GM21526 (cell line): ENCODE results near the gene TRMT61A.

Experiments
- ATAC-seq: cut with Tn5 transposase; IDR thresholded peaks from one replicate; pipeline ENCODE4 v1.9.1; 2021; ENCODE audit warnings: moderate library complexity; ENCODE audit not compliant: unreplicated experiment, low FRiP score

The TRMT61A gene

DNA sequence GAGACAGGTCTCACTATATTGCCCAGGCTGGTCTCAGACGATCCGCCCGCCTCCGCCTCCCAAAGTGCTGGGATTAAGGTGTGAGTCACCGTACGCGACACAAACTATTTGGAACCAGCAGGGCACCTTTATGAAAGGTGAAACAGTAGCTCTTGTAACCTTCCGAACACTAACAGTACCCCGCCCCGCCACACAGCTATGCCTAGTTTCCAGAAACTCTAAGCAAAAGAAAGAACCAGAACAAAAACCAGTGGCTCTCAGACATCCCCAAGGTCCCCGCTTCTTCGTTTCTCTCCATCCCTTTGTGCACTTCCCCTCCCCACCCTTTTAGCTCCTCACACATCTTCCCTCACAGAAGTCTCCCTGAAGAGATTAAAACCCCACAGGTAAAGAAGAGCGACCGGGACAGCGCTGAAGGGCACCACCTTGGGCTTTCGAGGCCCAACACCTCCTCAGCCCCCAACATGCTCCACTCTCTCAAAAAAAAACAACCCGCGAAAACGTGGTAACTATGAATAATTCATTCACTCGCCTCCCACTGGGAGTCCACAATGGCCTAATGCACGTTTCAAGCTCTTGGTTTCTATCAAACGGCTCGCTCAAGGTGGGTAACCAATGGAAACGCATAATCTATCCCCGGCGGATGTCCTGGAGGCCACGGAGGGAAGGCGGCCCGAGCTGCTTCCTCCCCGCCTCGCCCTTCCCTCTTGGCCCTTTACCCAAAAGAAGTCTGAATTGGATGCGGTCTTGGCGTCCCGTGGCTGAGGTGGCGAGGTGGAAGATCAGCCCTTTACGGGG lies 32.6 kb downstream of the TRMT61A start:
- ATAC-seq, result peak; percentile 10

DNA sequence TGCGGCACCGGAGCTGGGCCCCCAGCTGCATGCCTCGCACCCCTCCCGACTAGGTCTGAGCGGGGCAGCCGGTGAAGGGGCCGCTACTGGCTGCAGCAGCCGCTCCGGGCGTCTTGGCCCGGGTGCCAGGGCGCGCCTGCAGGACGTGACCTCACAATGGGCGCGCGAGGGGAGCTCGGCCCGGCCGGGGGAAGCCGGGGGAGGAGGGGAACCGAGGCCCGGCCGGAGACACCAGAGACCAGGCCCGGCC lies 33.1 kb downstream of the TRMT61A start:
- peak; percentile 25 for ATAC-seq

DNA sequence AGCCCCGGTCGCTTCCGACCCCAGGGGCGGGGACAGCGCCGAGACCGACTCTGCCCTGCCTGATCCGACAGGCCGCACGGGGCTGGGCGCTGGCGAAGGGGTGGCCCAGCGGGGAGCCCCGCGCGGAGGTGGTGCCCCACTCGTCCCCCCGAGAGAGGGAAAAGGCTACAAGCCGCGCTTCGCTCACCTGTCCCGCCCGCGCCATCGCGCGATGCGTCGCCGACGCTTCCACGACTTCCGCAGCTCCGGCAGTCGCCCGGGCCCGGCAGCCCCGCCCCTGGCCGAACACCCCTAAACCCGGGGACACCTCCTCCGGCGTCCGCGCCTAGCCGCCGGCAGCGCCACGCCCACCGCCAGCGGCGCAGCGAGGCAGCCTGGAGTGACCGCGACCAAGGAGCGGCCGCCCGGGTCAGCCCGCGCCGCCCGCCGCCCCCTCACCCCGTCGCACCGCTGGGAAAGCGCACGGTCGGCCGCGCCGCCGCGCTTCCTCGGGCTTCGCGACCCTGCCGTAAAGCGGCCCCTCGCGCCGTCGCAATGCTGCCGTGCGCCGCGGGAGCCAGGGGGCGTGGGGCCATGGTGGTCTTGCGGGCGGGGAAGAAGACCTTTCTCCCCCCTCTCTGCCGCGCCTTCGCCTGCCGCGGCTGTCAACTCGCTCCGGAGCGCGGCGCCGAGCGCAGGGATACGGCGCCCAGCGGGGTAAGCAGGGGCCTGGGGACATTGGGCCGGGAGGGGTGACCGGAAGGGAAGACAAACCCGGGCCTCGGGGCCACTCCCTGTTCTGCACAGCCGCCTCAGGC lies 33.6 kb downstream of the TRMT61A start, which contains the start of the genes BAG5 and COA8:
Gene BAG5 (minus strand): TSS at position 229 of the 797 bp plus-strand sequence. CDS start 1,493 bp downstream, outside the sequence.
Gene COA8 (plus strand): TSS at position 532 of the 797 bp plus-strand sequence. CDS start 42 bp downstream, at position 574.
- ATAC-seq, result peak; percentile 56

DNA sequence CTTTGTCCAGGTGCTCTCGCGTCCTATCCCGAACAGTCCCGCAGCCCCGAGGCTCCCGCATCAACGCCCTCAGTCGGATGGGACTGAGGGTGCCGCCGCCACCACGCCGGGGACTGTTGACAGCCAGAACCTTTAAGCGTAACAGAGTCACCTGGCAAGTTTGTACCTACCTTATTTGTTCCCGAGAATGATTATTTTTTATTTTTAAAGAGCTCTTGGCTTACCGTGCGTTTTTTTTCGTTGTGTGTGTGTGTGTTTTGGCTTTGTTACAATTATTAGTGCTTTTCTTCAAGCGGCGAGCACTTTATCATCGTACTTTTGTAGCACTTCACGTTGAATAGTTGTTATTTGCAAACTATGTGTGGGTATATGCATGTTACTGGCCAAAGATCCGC lies 34.2 kb downstream of the TRMT61A start:
- ATAC-seq, result no peak

DNA sequence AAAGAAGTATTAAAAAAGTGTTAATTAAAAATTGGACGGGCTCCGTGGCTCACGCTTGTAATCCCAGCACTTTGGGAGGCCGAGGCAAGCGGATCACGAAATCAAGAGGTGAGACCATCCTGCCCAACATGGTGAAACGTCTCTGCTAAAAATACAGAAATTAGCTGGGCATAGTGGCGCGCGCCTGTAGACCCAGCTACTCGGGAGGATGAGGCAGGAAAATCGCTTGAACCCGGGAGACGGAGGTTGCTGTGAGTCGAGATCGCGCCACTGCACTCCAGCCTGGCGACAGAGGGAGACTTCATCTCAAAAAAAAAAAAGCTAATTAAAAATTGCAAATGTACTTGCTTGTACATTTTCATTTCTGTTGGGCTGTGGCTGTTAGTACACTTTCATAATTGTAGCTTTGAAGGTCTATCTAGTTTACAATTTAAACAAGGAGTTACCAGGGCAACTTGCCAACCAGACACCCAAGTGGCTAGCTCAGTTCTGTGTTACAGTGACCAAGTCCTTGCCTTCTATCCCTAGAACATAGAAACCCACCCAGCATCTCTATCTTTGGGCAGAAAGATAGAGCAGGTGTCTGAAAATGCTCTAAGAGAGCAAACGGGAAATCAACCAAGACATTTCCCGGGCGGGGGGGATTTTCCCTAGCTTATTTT lies 35.0 kb downstream of the TRMT61A start:
- ATAC-seq, result no peak

DNA sequence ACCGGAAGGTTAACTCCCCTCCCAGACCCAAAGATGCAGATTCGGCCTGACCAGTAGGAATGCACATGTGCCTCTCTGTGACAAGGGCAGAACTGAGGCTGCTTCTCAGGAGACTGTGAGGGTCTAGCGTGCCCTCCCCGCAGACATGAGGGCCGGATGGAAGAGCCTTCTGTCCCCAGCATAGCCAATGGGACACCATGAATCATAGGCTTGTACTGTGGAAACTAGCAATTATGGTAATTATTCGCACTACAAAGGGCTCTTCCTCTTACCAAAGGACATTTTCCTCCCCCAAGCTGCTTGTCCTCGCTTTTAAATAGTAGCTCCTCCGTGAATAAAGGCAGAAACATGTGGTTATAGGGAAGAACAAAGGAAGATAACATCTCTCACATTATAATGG lies 40.0 kb downstream of the TRMT61A start:
- ATAC-seq, result no peak

DNA sequence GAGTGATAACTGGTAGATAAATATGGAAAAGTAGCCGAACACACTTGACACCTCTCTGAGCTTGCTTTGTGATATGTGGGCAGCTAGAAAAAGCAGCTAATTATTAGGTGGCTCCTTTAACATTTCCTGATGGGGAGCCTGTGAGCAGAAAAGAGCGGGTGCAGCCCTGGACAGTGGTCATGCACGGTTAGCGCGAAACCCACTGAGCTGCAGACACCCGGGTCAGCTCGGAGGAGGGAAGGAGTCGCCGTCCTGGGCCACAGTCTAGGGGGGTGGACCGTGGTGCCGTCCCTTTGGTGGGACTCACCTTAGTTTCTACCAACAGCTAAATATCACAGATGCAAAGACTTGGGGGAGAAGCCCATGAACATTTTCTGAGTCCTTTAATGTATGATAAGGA lies 40.4 kb downstream of the TRMT61A start:
- ATAC-seq, result no peak

DNA sequence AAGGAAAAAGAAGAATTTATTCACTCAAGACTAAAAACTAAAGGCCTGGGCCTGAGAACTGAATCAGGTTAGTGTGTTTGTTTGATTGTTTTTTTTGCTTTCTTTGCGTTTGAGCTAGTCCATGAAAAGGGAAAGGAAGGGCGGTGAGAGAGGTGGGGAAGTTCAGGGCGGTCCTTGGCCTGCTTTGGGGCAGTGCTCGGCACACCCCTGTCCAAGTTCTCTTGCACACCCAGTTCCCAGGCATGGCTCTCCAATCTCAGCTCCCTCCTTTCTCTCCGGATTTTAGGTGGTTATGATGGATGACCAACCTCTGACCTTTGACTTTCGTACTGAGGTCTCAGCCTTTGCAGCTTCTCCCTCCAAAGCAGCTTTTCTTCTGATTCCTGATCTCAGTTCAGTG lies 45.1 kb downstream of the TRMT61A start:
- ATAC-seq, result no peak

DNA sequence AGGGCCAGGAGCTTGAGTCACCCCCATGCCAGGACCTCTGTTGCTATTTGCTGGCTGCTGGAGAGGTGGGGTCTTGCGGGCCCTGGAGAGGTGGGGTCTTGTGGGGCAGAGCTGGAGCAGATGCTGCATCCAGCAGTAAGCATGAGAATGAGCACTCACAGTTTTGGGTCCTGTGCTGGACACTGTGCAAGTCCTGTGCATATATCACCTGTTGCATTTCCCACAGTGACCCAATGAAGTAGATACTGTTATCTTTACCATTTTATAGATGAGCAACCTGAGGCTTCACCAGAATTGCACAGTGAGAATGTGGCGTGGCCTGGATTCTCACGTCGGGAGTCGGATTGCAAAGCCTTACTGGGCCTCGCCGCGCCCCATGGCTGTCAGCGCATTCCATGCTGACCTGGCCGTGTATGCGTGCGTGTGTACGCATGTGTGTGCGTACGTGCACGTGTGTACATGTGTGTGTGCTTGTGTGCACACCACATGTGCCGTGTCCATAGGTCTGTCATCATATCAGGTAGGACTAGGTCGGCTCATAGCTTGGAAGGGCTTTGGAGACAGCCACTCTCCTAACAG lies 45.8 kb downstream of the TRMT61A start:
- ATAC-seq, result no peak

DNA sequence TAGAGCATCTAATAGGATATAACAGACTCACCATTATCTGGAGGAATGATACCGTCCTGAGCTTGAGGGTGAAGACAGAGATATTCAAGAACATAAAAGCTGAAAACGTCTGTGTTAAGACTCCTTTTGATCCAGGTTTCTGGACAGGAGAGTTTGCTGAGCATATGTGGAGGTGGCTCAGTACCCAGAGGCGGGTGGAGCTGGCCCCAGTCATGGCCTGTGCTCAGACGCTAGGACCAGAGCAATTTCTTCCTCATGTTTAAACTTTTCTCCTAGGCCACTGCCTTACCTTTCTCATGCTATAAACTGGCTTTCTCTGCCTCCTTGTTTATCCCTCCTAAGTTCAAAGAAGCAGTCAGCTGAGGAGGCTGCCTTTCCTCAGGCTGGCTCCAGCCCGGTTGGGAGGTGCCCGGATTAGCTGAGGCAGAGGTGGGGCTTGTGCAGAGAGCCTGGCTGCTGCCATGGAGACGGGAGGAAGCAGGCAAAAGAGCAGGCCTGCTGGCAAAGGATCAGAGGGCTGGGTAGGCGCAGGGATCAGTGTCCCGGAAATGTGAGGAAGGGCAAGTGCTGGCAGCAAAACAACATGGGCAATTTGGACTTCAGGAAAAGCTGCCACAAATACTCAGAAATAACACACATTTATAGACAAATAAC lies 47.5 kb downstream of the TRMT61A start:
- no peak for ATAC-seq

DNA sequence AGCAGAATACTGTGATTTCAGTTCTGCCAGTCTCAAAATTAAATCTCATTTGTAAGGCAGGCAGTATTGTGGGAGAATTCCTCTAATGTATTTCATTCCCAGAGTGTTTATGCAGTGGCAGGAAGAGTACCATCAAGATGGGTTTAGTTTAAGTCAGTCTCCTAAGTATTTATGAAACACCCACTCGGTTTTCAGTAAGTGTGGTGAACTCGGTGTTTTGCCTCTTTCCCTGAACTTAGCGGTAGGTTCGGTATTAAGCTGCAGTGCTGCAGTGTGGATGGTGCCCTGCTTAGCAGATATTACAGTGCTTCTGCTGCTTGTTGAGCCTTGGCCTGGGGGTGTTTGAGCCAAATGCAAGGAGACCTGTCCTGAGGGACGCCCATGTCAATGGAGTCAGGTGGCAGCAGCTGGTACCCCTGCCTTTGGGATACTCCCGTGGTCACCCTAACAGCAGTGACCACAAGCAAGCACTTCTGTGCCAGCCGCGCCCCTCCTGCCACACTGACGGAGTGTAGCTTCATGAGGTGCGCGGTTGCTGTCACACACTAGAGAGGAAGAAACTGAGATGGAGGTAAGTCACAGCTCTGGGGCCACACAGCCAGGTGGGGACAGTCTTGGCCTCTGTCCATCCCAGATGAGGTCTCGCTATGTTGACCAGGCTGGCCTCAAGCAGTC lies 49.5 kb downstream of the TRMT61A start:
- no peak for ATAC-seq

DNA sequence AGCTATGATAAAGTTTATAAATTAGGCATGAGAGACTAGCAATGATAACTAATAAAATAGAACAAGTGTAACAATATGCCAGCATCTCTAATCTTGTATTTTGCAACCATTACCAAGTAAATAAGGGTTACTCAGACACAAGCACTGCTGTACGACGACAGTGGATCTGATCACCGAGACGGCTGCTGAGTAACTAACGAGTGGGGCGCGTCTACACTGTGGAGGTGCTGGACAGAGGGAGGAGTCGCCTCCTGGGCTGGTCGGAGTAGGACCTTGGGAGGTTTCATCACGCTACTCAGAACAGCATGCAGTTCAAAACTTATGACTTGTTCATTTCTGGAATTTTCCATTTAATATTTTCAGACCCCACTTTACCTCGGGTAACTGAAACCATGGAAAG lies 52.2 kb downstream of the TRMT61A start:
- no peak for ATAC-seq

DNA sequence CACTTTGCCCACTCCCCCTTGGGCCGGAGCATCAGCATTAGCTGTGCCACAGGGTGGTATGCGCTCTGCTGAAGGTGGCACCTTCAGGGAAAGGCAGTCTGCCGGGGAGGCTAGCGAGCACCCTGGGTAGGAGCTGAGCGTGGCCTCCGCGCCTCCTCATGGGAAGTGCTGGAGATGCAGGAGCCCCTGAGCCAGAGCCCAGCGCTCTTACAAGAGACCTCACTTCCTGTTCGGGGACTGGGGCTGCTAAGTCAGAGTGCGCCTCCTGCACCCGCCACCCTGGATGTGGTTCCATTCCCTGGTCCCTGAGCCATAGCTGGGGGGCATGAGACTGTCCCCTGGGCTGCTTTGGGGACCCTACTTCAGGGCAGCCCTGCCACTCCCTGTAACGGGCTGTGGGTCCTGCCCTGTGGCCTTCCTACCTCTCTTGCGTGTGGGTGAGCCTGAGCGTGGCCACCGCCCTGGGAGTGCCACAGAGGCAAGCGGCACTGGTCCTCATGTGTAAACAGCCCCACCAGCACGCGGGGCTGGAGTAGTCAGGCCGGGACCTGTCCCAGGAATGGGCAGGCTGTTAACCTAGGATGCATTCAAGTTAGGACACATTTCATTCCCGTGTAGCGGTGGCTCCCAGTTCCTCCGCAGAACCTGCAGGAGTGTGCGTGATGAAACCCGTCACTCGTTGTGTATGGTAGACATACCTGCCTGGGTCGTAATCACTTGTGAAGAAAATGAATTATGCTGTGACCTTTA lies 53.1 kb downstream of the TRMT61A start:
- ATAC-seq, result no peak

DNA sequence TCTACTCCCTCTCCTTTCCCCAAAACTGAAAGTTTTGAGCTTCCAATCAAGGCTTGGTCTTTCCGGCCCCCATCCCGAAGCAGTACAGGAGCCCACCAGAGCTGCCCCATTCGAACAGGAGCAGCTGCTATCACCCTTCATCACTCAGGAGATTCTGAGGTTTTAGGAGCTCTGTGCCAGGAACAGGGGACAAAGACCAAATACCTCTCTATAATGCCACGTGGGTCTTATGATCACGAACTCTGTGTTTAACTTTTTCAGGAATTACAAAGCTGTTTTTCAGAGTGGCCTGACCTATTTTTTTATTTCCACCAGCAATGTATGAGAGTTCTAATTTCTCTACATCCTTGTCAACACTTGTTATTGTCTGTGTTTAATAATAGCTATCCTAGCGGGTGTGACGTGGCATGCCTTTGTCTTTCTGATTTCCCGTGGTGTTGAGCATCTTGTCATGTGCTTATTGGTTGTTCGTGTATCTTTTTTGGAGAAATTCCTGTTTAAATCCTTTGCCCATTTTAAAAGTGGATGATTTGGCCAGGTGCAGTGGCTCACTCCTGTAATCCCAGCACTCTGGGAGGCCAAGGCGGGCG lies 55.4 kb downstream of the TRMT61A start:
- ATAC-seq, result no peak
